Measurements from ENCODE around the gene KIR3DL3. TPM values are rescaled to one million over a fixed set of nuclear protein-coding genes. Genes with fewer than 3 reads are reported as not detected.
"Not testable (repeated sequence)": the region's sequence is repeated elsewhere in the genome, so short reads cannot be mapped to it uniquely, and the experiment has no call there.

KIR3DL3 gene
- total and polyA plus RNA-seq, 7 experiments from 2014 or later, result not detected

- peak overlapping the region in 1 of 9 donors; percentile 0 for H3K27ac Mint-ChIP-seq
- peaks cover 0 to 13% (median 0%) of the 10 kb centered on the region in 7 donors for H3K4me1 Mint-ChIP-seq
- Histone ChIP-seq H3K4me3 (ENCODE audit: low read length) (no peak overlapping the region), H3K9me3 (ENCODE audit: control insufficient read depth in 2 of 3, low read length in 3 of 3) (no peaks in the 10 kb centered on the region), H3K27me3 (ENCODE audit: control insufficient read depth in 2 of 2, insufficient read depth in 2 of 2, low read length in 2 of 2) (no peaks in the 10 kb centered on the region), H3K4me1 (ENCODE audit: control insufficient read depth in 2 of 2, insufficient read depth in 2 of 2, low read length in 2 of 2) (no peaks in the 10 kb centered on the region), H3K27ac (ENCODE audit: low read depth, low read length) (no peak overlapping the region), H3K36me3 (ENCODE audit: control insufficient read depth in 2 of 3, insufficient read depth in 3 of 3, low read length in 3 of 3) (no peaks in the 10 kb centered on the region)
- ATAC-seq, result peak; percentile 61
- ChIA-PET POLR2A (no interaction called here), CTCF (no interaction called here)
- H3K4me3 Mint-ChIP-seq, result no peak overlapping the region
- peaks cover 0 to 19% (median 4%) of the 10 kb centered on the region in 11 donors for H3K9me3 Mint-ChIP-seq
- intact Hi-C loops (cut with micrococcal nuclease), result no loop called here
- no peak for DNase-seq
- peaks cover 3 to 59% (median 52%) of the 10 kb centered on the region in 5 donors for H3K27me3 Mint-ChIP-seq
- H3K36me3 Mint-ChIP-seq, result no peaks in the 10 kb centered on the region
These were observed 32.5 kb upstream of the KIR3DL3 start for GRCh38 chr19:54691582-54692297.

- no peak overlapping the region for H3K4me3 ChIP-seq (ENCODE audit: low read length)
- peaks cover 0 to 13% (median 0%) of the 10 kb centered on the region in 7 donors for H3K4me1 Mint-ChIP-seq
- ChIA-PET CTCF (no interaction called here), POLR2A (no interaction called here)
- H3K4me3 Mint-ChIP-seq, result no peak overlapping the region
- no peak overlapping the region for H3K27ac ChIP-seq (ENCODE audit: low read depth, low read length)
- ATAC-seq (no peak), DNase-seq (no peak)
- H3K27ac Mint-ChIP-seq, result peak overlapping the region in 1 of 9 donors; percentile 0
- H3K27me3 ChIP-seq (ENCODE audit: control insufficient read depth in 2 of 2, insufficient read depth in 2 of 2, low read length in 2 of 2), result no peaks in the 10 kb centered on the region
- peaks cover 0 to 14% (median 4%) of the 10 kb centered on the region in 11 donors for H3K9me3 Mint-ChIP-seq
- H3K9me3 ChIP-seq (ENCODE audit: control insufficient read depth in 2 of 3, low read length in 3 of 3), result no peaks in the 10 kb centered on the region
- intact Hi-C loops (cut with micrococcal nuclease), result no loop called here
- H3K36me3 Mint-ChIP-seq, result no peaks in the 10 kb centered on the region
- peaks cover 3 to 54% (median 47%) of the 10 kb centered on the region in 5 donors for H3K27me3 Mint-ChIP-seq
- H3K36me3 ChIP-seq (ENCODE audit: control insufficient read depth in 2 of 3, insufficient read depth in 3 of 3, low read length in 3 of 3), result no peaks in the 10 kb centered on the region
- no peaks in the 10 kb centered on the region for H3K4me1 ChIP-seq (ENCODE audit: control insufficient read depth in 2 of 2, insufficient read depth in 2 of 2, low read length in 2 of 2)
These were observed 32.0 kb upstream of the KIR3DL3 start for GRCh38 chr19:54692298-54692615.

GRCh38 chr19:54694648-54695047 is 29.6 kb upstream of the KIR3DL3 start:
- CTCF ChIA-PET, result no interaction called here
- ATAC-seq (peak; percentile 60), DNase-seq (no peak)
- no peak overlapping the region for H3K27ac Mint-ChIP-seq
- peaks cover 0 to 13% (median 4%) of the 10 kb centered on the region in 11 donors for H3K9me3 Mint-ChIP-seq
- peaks cover 0 to 51% (median 50%) of the 10 kb centered on the region in 5 donors for H3K27me3 Mint-ChIP-seq
- H3K36me3 Mint-ChIP-seq, result peaks cover 0 to 3% (median 0%) of the 10 kb centered on the region in 5 donors
- intact Hi-C loops (cut with micrococcal nuclease), result no loop called here
- Histone ChIP-seq H3K36me3 (ENCODE audit: control insufficient read depth in 2 of 3, insufficient read depth in 3 of 3, low read length in 3 of 3) (no peaks in the 10 kb centered on the region), H3K4me3 (ENCODE audit: low read length) (no peak overlapping the region), H3K9me3 (ENCODE audit: control insufficient read depth in 2 of 3, low read length in 3 of 3) (no peaks in the 10 kb centered on the region), H3K27me3 (ENCODE audit: control insufficient read depth in 2 of 2, insufficient read depth in 2 of 2, low read length in 2 of 2) (no peaks in the 10 kb centered on the region), H3K27ac (ENCODE audit: low read depth, low read length) (no peak overlapping the region), H3K4me1 (ENCODE audit: control insufficient read depth in 2 of 2, insufficient read depth in 2 of 2, low read length in 2 of 2) (no peaks in the 10 kb centered on the region)
- H3K4me1 Mint-ChIP-seq, result peaks cover 0 to 13% (median 0%) of the 10 kb centered on the region in 7 donors
- POLR2A ChIA-PET, result no interaction called here
- no peak overlapping the region for H3K4me3 Mint-ChIP-seq

GRCh38 chr19:54696117-54696548 is 28.1 kb upstream of the KIR3DL3 start:
- Histone ChIP-seq H3K4me1 (ENCODE audit: control insufficient read depth in 2 of 2, insufficient read depth in 2 of 2, low read length in 2 of 2) (no peaks in the 10 kb centered on the region), H3K36me3 (ENCODE audit: control insufficient read depth in 2 of 3, insufficient read depth in 3 of 3, low read length in 3 of 3) (no peaks in the 10 kb centered on the region), H3K27me3 (ENCODE audit: control insufficient read depth in 2 of 2, insufficient read depth in 2 of 2, low read length in 2 of 2) (no peaks in the 10 kb centered on the region), H3K9me3 (ENCODE audit: control insufficient read depth in 2 of 3, low read length in 3 of 3) (no peaks in the 10 kb centered on the region), H3K4me3 (ENCODE audit: low read length) (no peak overlapping the region), H3K27ac (ENCODE audit: low read depth, low read length) (no peak overlapping the region)
- intact Hi-C loops (cut with micrococcal nuclease), result no loop called here
- ATAC-seq (peak; percentile 40), DNase-seq (no peak)
- Mint-ChIP-seq H3K4me3 (no peak overlapping the region), H3K36me3 (peaks cover 0 to 4% (median 0%) of the 10 kb centered on the region in 5 donors), H3K4me1 (peaks cover 0 to 11% (median 0%) of the 10 kb centered on the region in 7 donors), H3K9me3 (peaks cover 0 to 13% (median 4%) of the 10 kb centered on the region in 11 donors), H3K27ac (no peak overlapping the region), H3K27me3 (peaks cover 0 to 56% (median 44%) of the 10 kb centered on the region in 5 donors)
- ChIA-PET POLR2A (no interaction called here), CTCF (no interaction called here)

- intact Hi-C loops (cut with micrococcal nuclease), result no loop called here
- H3K27ac Mint-ChIP-seq, result no peak overlapping the region
- Histone ChIP-seq H3K9me3 (ENCODE audit: control insufficient read depth in 2 of 3, low read length in 3 of 3) (no peaks in the 10 kb centered on the region), H3K27ac (ENCODE audit: low read depth, low read length) (no peak overlapping the region), H3K4me3 (ENCODE audit: low read length) (no peak overlapping the region), H3K4me1 (ENCODE audit: control insufficient read depth in 2 of 2, insufficient read depth in 2 of 2, low read length in 2 of 2) (no peaks in the 10 kb centered on the region), H3K36me3 (ENCODE audit: control insufficient read depth in 2 of 3, insufficient read depth in 3 of 3, low read length in 3 of 3) (no peaks in the 10 kb centered on the region), H3K27me3 (ENCODE audit: control insufficient read depth in 2 of 2, insufficient read depth in 2 of 2, low read length in 2 of 2) (no peaks in the 10 kb centered on the region)
- peaks cover 0 to 4% (median 0%) of the 10 kb centered on the region in 5 donors for H3K36me3 Mint-ChIP-seq
- peaks cover 0 to 55% (median 40%) of the 10 kb centered on the region in 5 donors for H3K27me3 Mint-ChIP-seq
- CTCF ChIA-PET, result no interaction called here
- H3K9me3 Mint-ChIP-seq, result peaks cover 0 to 13% (median 0%) of the 10 kb centered on the region in 11 donors
- POLR2A ChIA-PET, result no interaction called here
- no peak for ATAC-seq
- no peak for DNase-seq
- peaks cover 0 to 5% (median 0%) of the 10 kb centered on the region in 7 donors for H3K4me1 Mint-ChIP-seq
- H3K4me3 Mint-ChIP-seq, result no peak overlapping the region
These were observed 27.5 kb upstream of the KIR3DL3 start for GRCh38 chr19:54696766-54697165.

- H3K27me3 ChIP-seq (ENCODE audit: control insufficient read depth in 2 of 2, insufficient read depth in 2 of 2, low read length in 2 of 2); DNase-seq; POLR2A ChIA-PET: not testable (repeated sequence)
These were observed 26.5 kb upstream of the KIR3DL3 start for GRCh38 chr19:54697716-54698115.

GRCh38 chr19:54704928-54705327 is 19.3 kb upstream of the KIR3DL3 start:
- CTCF ChIA-PET, result no interaction called here
- POLR2A ChIA-PET, result no interaction called here
- intact Hi-C loops (cut with micrococcal nuclease), result no loop called here

More at GRCh38 chr19:54697716-54698115, 26.5 kb upstream of the KIR3DL3 start:
- H3K4me1 ChIP-seq (ENCODE audit: control insufficient read depth in 2 of 2, insufficient read depth in 2 of 2, low read length in 2 of 2); H3K9me3 Mint-ChIP-seq; H3K4me3 Mint-ChIP-seq; H3K27ac ChIP-seq (ENCODE audit: low read depth, low read length); ATAC-seq; H3K27ac Mint-ChIP-seq; H3K9me3 ChIP-seq (ENCODE audit: control insufficient read depth in 2 of 3, low read length in 3 of 3); CTCF ChIA-PET; H3K36me3 ChIP-seq (ENCODE audit: control insufficient read depth in 2 of 3, insufficient read depth in 3 of 3, low read length in 3 of 3); H3K4me1 Mint-ChIP-seq; intact Hi-C loops (cut with micrococcal nuclease); H3K36me3 Mint-ChIP-seq; H3K4me3 ChIP-seq (ENCODE audit: low read length): not testable (repeated sequence)
- peaks cover 0 to 50% (median 35%) of the 10 kb centered on the region in 5 donors for H3K27me3 Mint-ChIP-seq

More at GRCh38 chr19:54704928-54705327, 19.3 kb upstream of the KIR3DL3 start:
- no peak overlapping the region for H3K27ac Mint-ChIP-seq
- peaks cover 0 to 18% (median 0%) of the 10 kb centered on the region in 7 donors for H3K4me1 Mint-ChIP-seq
- DNase-seq (no peak), ATAC-seq (no peak)
- peaks cover 0 to 4% of the 10 kb centered on the region in 2 donors for H3K4me1 ChIP-seq (ENCODE audit: control insufficient read depth in 2 of 2, insufficient read depth in 2 of 2, low read length in 2 of 2)
- H3K27ac ChIP-seq (ENCODE audit: low read depth, low read length), result no peak overlapping the region
- H3K36me3 ChIP-seq (ENCODE audit: control insufficient read depth in 2 of 3, insufficient read depth in 3 of 3, low read length in 3 of 3), result no peaks in the 10 kb centered on the region
- H3K4me3 ChIP-seq (ENCODE audit: low read length), result no peak overlapping the region
- peaks cover 0 to 8% (median 0%) of the 10 kb centered on the region in 11 donors for H3K9me3 Mint-ChIP-seq
- H3K27me3 Mint-ChIP-seq, result peaks cover 3 to 55% (median 32%) of the 10 kb centered on the region in 5 donors
- no peak overlapping the region for H3K4me3 Mint-ChIP-seq
- no peaks in the 10 kb centered on the region for H3K27me3 ChIP-seq (ENCODE audit: control insufficient read depth in 2 of 2, insufficient read depth in 2 of 2, low read length in 2 of 2)
- H3K36me3 Mint-ChIP-seq, result peaks cover 0 to 4% (median 0%) of the 10 kb centered on the region in 5 donors
- no peaks in the 10 kb centered on the region for H3K9me3 ChIP-seq (ENCODE audit: control insufficient read depth in 2 of 3, low read length in 3 of 3)
